Activated CD8-positive, alpha-beta T cell treated with anti-CD3 and anti-CD28 coated beads for 36 hours (primary cell): ENCODE measurements around the gene ATP2A1. TPM values are rescaled to one million over a fixed set of nuclear protein-coding genes. Genes with fewer than 3 reads are reported as not detected.

Experiments used
- ATAC-seq: fragments of 200-7000 bp; cut with Tn5 transposase; one replicate; pipeline ENCODE4 v1.10.0; 2021; ENCODE audit warnings: mild to moderate bottlenecking, moderate library complexity
- CTCF ChIA-PET: fragments of 350-600 bp; sonication (Branson Sonifier 250); formaldehyde crosslinking; loops from one replicate; lab custom pipeline; 2021; ENCODE audit warnings: antibody characterized with exemption; lab: Charles Lee
- POLR2A ChIA-PET: fragments of 350-600 bp; sonication (Branson Sonifier 250); formaldehyde crosslinking; loops from one replicate; lab custom pipeline; 2021; ENCODE audit warnings: antibody characterized with exemption; lab: Charles Lee
- DNase-seq: peaks from one replicate; pipeline ENCODE4 v3.0.0-alpha.2; 2020
- H3K27ac Mint-ChIP-seq: one replicate; pipeline ENCODE4 v1.8.0; 2021; ENCODE audit warnings: mild to moderate bottlenecking, mixed read lengths
- H3K27me3 Mint-ChIP-seq: one replicate; pipeline ENCODE4 v1.8.0; 2021; ENCODE audit warnings: mixed read lengths
- H3K36me3 Mint-ChIP-seq: one replicate; pipeline ENCODE4 v1.8.0; 2021; ENCODE audit warnings: low read depth, mixed read lengths
- H3K4me1 Mint-ChIP-seq: one replicate; pipeline ENCODE4 v1.8.0; 2021; ENCODE audit warnings: low read depth, mixed read lengths
- H3K4me3 Mint-ChIP-seq: one replicate; pipeline ENCODE4 v1.8.0; 2021; ENCODE audit warnings: mild to moderate bottlenecking, moderate library complexity, mixed read lengths
- H3K9me3 Mint-ChIP-seq: one replicate; pipeline ENCODE4 v1.8.0; 2021; ENCODE audit warnings: mixed read lengths
- intact Hi-C: fragments of 100-400 bp; cut with micrococcal nuclease; formaldehyde crosslinking; loops from one replicate; pipeline ENCODE4 v1.10.0; 2022
- total RNA-seq, 2 experiments: library from RNA; stranded (reverse); gene quantifications; one replicate each; pipeline ENCODE4 v1.2.3, GENCODE V29; 2021
- TF ChIP-seq, protein P1 (sequence below): fragments of 200-600 bp; IDR thresholded peaks from one replicate; pipeline ENCODE4 v1.8.0; 2022; ENCODE audit warnings: antibody characterized with exemption, mild to moderate bottlenecking

The ATP2A1 gene
- total RNA-seq, 2 experiments from 2014 or later = 2.1 to 2.5 TPM

DNA sequence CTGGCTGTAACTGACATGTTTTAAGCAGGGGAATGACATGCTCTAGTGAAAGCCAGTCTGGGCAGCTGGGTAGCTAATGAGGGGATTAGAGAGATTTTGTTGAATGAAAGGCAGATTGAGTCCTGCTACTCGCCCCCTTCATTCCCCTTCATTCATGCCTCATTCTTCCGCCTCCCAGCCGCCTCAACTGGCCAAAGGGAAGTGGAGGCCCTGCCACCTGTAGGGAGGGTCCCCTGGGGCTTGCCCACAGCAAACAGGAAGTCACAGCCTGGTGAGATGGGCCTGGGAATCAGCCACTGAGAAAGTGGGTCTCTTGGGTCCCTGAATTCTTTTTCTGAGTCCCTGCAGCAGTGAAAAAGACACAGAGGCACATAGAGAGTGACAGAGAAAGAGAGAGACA lies 52.4 kb downstream of the ATP2A1 start:
- peak; percentile 64 for ATAC-seq
- Mint-ChIP-seq H3K9me3 (no peaks in the 10 kb centered on the region), H3K27me3 (no peaks in the 10 kb centered on the region), H3K4me1 (peaks cover 21% of the 10 kb centered on the region), H3K36me3 (no peaks in the 10 kb centered on the region), H3K27ac (peak overlapping the region; percentile 76), H3K4me3 (no peak overlapping the region)
- TF ChIP-seq, protein P1, sequence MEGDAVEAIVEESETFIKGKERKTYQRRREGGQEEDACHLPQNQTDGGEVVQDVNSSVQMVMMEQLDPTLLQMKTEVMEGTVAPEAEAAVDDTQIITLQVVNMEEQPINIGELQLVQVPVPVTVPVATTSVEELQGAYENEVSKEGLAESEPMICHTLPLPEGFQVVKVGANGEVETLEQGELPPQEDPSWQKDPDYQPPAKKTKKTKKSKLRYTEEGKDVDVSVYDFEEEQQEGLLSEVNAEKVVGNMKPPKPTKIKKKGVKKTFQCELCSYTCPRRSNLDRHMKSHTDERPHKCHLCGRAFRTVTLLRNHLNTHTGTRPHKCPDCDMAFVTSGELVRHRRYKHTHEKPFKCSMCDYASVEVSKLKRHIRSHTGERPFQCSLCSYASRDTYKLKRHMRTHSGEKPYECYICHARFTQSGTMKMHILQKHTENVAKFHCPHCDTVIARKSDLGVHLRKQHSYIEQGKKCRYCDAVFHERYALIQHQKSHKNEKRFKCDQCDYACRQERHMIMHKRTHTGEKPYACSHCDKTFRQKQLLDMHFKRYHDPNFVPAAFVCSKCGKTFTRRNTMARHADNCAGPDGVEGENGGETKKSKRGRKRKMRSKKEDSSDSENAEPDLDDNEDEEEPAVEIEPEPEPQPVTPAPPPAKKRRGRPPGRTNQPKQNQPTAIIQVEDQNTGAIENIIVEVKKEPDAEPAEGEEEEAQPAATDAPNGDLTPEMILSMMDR = no peak
- ChIA-PET CTCF (interaction anchor here (12.2 kb wide), 1 partner anchor 15 kb away, joined by 87 read pairs; no protein-coding TSS in a partner anchor), POLR2A (no interaction called here)
- intact Hi-C loops = no loop called here
- DNase-seq = peak; percentile 28

DNA sequence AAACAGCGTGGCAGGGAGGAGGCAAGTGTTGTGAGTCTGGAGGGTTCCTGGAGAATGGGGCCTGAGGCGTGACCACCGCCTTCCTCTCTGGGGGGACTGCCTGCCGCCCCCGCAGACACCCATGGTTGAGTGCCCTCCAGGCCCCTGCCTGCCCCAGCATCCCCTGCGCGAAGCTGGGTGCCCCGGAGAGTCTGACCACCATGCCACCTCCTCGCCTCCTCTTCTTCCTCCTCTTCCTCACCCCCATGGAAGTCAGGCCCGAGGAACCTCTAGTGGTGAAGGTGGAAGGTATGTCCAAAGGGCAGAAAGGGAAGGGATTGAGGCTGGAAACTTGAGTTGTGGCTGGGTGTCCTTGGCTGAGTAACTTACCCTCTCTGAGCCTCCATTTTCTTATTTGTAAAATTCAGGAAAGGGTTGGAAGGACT lies 53.5 kb downstream of the ATP2A1 start, which contains the start of gene CD19:
Gene CD19, plus strand, starts transcription at position 171 of the 425 bp plus-strand sequence. Its CDS starts 30 bp downstream, at position 201.
- Mint-ChIP-seq H3K27me3 (no peaks in the 10 kb centered on the region), H3K9me3 (no peaks in the 10 kb centered on the region), H3K36me3 (no peaks in the 10 kb centered on the region), H3K4me3 (no peak within 1 kb of the TSS), H3K27ac (peak within 1 kb of the TSS; percentile 76), H3K4me1 (peaks cover 26% of the 10 kb centered on the region)
- intact Hi-C loops = no loop called here
- POLR2A ChIA-PET = interaction anchor here (0.7 to 1.2 kb wide), 3 partner anchors 12 to 28 kb away, joined by 3 to 4 read pairs (median 3); no protein-coding TSS in a partner anchor
- TF ChIP-seq, protein P1 = no peak
- CTCF ChIA-PET = interaction anchor here (12.2 kb wide), 1 partner anchor 13 kb away, joined by 87 read pairs; no protein-coding TSS in a partner anchor
- DNase-seq = no peak
- ATAC-seq = no peak

DNA sequence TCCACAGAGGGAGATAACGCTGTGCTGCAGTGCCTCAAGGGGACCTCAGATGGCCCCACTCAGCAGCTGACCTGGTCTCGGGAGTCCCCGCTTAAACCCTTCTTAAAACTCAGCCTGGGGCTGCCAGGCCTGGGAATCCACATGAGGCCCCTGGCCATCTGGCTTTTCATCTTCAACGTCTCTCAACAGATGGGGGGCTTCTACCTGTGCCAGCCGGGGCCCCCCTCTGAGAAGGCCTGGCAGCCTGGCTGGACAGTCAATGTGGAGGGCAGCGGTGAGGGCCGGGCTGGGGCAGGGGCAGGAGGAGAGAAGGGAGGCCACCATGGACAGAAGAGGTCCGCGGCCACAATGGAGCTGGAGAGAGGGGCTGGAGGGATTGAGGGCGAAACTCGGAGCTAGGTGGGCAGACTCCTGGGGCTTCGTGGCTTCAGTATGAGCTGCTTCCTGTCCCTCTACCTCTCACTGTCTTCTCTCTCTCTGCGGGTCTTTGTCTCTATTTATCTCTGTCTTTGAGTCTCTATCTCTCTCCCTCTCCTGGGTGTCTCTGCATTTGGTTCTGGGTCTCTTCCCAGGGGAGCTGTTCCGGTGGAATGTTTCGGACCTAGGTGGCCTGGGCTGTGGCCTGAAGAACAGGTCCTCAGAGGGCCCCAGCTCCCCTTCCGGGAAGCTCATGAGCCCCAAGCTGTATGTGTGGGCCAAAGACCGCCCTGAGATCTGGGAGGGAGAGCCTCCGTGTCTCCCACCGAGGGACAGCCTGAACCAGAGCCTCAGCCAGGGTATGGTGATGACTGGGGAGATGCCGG lies 54.3 kb downstream of the ATP2A1 start:
- no peaks in the 10 kb centered on the region for H3K36me3 Mint-ChIP-seq
- H3K4me1 Mint-ChIP-seq = peaks cover 26% of the 10 kb centered on the region
- no peak for ATAC-seq
- no peak for DNase-seq
- H3K27ac Mint-ChIP-seq = peak overlapping the region; percentile 39
- POLR2A ChIA-PET = interaction anchor here (0.9 to 1.2 kb wide), 3 partner anchors 13 to 26 kb away, joined by 3 to 4 read pairs (median 3); no protein-coding TSS in a partner anchor
- intact Hi-C loops = no loop called here
- no peak overlapping the region for H3K4me3 Mint-ChIP-seq
- H3K9me3 Mint-ChIP-seq = no peaks in the 10 kb centered on the region
- CTCF ChIA-PET = interaction anchor here (12.2 kb wide), 1 partner anchor 13 kb away, joined by 87 read pairs; no protein-coding TSS in a partner anchor
- H3K27me3 Mint-ChIP-seq = no peaks in the 10 kb centered on the region
- TF ChIP-seq, protein P1 = no peak

DNA sequence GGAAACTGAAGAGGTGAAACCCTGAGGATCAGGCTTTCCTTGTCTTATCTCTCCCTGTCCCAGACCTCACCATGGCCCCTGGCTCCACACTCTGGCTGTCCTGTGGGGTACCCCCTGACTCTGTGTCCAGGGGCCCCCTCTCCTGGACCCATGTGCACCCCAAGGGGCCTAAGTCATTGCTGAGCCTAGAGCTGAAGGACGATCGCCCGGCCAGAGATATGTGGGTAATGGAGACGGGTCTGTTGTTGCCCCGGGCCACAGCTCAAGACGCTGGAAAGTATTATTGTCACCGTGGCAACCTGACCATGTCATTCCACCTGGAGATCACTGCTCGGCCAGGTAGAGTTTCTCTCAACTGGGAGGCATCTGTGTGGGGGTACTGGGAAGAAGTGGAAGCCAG lies 54.9 kb downstream of the ATP2A1 start:
- TF ChIP-seq, protein P1 = no peak
- Mint-ChIP-seq H3K36me3 (no peaks in the 10 kb centered on the region), H3K4me1 (peaks cover 26% of the 10 kb centered on the region), H3K27me3 (no peaks in the 10 kb centered on the region), H3K4me3 (no peak overlapping the region), H3K9me3 (no peaks in the 10 kb centered on the region), H3K27ac (no peak overlapping the region)
- ChIA-PET POLR2A (interaction anchor here (0.6 to 0.9 kb wide), 3 partner anchors 12 to 37 kb away, joined by 3 read pairs; no protein-coding TSS in a partner anchor), CTCF (interaction anchor here (12.2 kb wide), 1 partner anchor 12 kb away, joined by 87 read pairs; no protein-coding TSS in a partner anchor)
- DNase-seq (no peak), ATAC-seq (no peak)
- intact Hi-C loops = no loop called here
